Endothelial cell of umbilical vein (primary cell): Measurements from ENCODE around the gene ARHGAP18. TPM values are rescaled to one million over a fixed set of nuclear protein-coding genes. Genes with fewer than 3 reads are reported as not detected.

Source experiments
- BruUV-seq: library from RNA; stranded (reverse); fragments of 400-500 nt; replicated peaks from 2 replicates; lab custom pipeline; 2021; lab: Mats Ljungman, UMichigan
- CTCF ChIA-PET: fragments of 300-600, 350-600 bp; sonication (Branson Sonifier 250); formaldehyde crosslinking; loops from one replicate; lab custom pipeline; 2021; ENCODE audit warnings: antibody characterized with exemption, inconsistent platforms; lab: Charles Lee
- POLR2A ChIA-PET: fragments of 300-600, 350-600 bp; sonication (Branson Sonifier 250); formaldehyde crosslinking; loops from one replicate; lab custom pipeline; 2021; ENCODE audit warnings: antibody characterized with exemption, inconsistent platforms; lab: Charles Lee
- DNase-seq: peaks from one replicate; pipeline ENCODE4 v3.0.0-alpha.2; 2011; ENCODE audit warnings: low read depth, low spot score
- FAIRE-seq: peaks from 2 replicates; lab custom pipeline; 2011; peaks lifted over from hg19 to GRCh38; lab: Jason Lieb, UNC
- H2AFZ ChIP-seq: 2 replicates; pipeline ENCODE4 v1.6.0; 2012; ENCODE audit warnings: low read depth, low read length, control low read depth, inconsistent platforms
- H3K27ac ChIP-seq: 2 replicates; pipeline ENCODE4 v1.5.1; 2011; ENCODE audit warnings: low read depth, mild to moderate bottlenecking, control low read depth, low read length, moderate library complexity; ENCODE audit not compliant: insufficient read depth
- H3K27me3 ChIP-seq, 2 experiments: 2 replicates each; pipeline versions ENCODE4 v1.6.0 to v1.6.1; 2011; ENCODE audit warnings: low read length in 2 of 2, mixed read lengths in 1 of 2; ENCODE audit not compliant: control insufficient read depth in 2 of 2, insufficient read depth in 2 of 2
- H3K36me3 ChIP-seq, 2 experiments: 2 replicates in 1 of 2; 3 replicates in 1 of 2; pipeline ENCODE4 v1.5.1; 2011; ENCODE audit warnings: low read length in 2 of 2, mild to moderate bottlenecking in 1 of 2, moderate library complexity in 1 of 2; ENCODE audit not compliant: control insufficient read depth in 2 of 2, insufficient read depth in 2 of 2; ENCODE audit errors: extremely low read depth in 1 of 2
- H3K4me1 ChIP-seq: 3 replicates; pipeline ENCODE4 v1.5.1; 2011; ENCODE audit warnings: mild to moderate bottlenecking, low read length; ENCODE audit not compliant: control insufficient read depth, insufficient read depth; ENCODE audit errors: extremely low read depth
- H3K4me2 ChIP-seq: 2 replicates; pipeline ENCODE4 v1.6.1; 2011; ENCODE audit warnings: low read length, control low read depth, mixed read lengths; ENCODE audit not compliant: insufficient read depth
- H3K4me3 ChIP-seq, 3 experiments: fragments of 200-600 bp in 1 of 3; sonication (generic), shearing (Covaris generic) in 1 of 3; replicated peaks in 1 of 3; 2 replicates each; pipeline ENCODE4 v1.5.1; 2011 to 2016; ENCODE audit warnings: control low read depth in 3 of 3, low read length in 3 of 3, mild to moderate bottlenecking in 2 of 3, inconsistent platforms in 1 of 3, low read depth in 1 of 3, moderate library complexity in 1 of 3; ENCODE audit not compliant: insufficient read depth in 1 of 3
- H3K79me2 ChIP-seq: 2 replicates; pipeline ENCODE4 v1.6.0; 2012; ENCODE audit warnings: low read length, inconsistent platforms; ENCODE audit not compliant: control insufficient read depth, insufficient read depth
- H3K9ac ChIP-seq: replicated peaks from 2 replicates; pipeline ENCODE3; 2011; ENCODE audit warnings: low read length, control low read depth; ENCODE audit not compliant: insufficient read depth; ENCODE audit errors: extremely low read depth
- H3K9me1 ChIP-seq: replicated peaks from 3 replicates; pipeline ENCODE4 v1.6.0; 2011; ENCODE audit warnings: mild to moderate bottlenecking, low read length; ENCODE audit not compliant: control insufficient read depth, insufficient read depth; ENCODE audit errors: extremely low read depth
- H3K9me3 ChIP-seq: replicated peaks from 2 replicates; pipeline ENCODE4 v1.5.1; 2012; ENCODE audit warnings: low read length, inconsistent platforms; ENCODE audit not compliant: control insufficient read depth, insufficient read depth
- H4K20me1 ChIP-seq: replicated peaks from 2 replicates; pipeline ENCODE3; 2011; ENCODE audit warnings: mild to moderate bottlenecking, low read length; ENCODE audit not compliant: control insufficient read depth, insufficient read depth; ENCODE audit errors: extremely low read depth
- CTCF ChIP-seq, 2 donors: IDR thresholded peaks; 1 replicate in 1 of 2; 2 replicates in 1 of 2; pipeline ENCODE4 v1.5.1; 2011; ENCODE audit warnings: low read length in 2 of 2, mild to moderate bottlenecking in 2 of 2, moderate library complexity in 2 of 2, control low read depth in 1 of 2, inconsistent platforms in 1 of 2, low read depth in 1 of 2; ENCODE audit not compliant: insufficient read depth in 1 of 2; ENCODE audit errors: extremely low read depth in 1 of 2
- EZH2 ChIP-seq: IDR thresholded peaks from 2 replicates; pipeline ENCODE4 v1.6.1; 2012; ENCODE audit warnings: borderline replicate concordance, low read depth, mild to moderate bottlenecking, moderate library complexity, low read length, inconsistent platforms; ENCODE audit not compliant: severe bottlenecking
- FOS ChIP-seq: IDR thresholded peaks from 2 replicates; pipeline ENCODE4 v1.6.1; 2011; ENCODE audit warnings: mild to moderate bottlenecking, low read length, moderate library complexity, borderline replicate concordance; ENCODE audit not compliant: insufficient read depth
- GATA2 ChIP-seq: IDR thresholded peaks from 2 replicates; pipeline ENCODE4 v1.7.0; 2011; ENCODE audit warnings: low read depth, mild to moderate bottlenecking, moderate library complexity, mixed read lengths, low read length; ENCODE audit not compliant: insufficient read length, insufficient read depth
- JUN ChIP-seq: IDR thresholded peaks from 2 replicates; pipeline ENCODE4 v1.6.1; 2011; ENCODE audit warnings: borderline replicate concordance, low read depth; ENCODE audit not compliant: insufficient read length, insufficient read depth
- MYC ChIP-seq: IDR thresholded peaks from one replicate; pipeline ENCODE4 v1.6.1; 2011; ENCODE audit warnings: mild to moderate bottlenecking, low read depth, low read length
- POLR2A ChIP-seq: IDR thresholded peaks from 2 replicates; pipeline ENCODE4 v1.6.1; 2012; ENCODE audit warnings: low read depth, mild to moderate bottlenecking, control low read depth, low read length
- POLR2AphosphoS5 ChIP-seq: IDR thresholded peaks from 2 replicates; pipeline ENCODE4 v1.6.1; 2012; ENCODE audit warnings: low read depth, mild to moderate bottlenecking, control low read depth, low read length, moderate library complexity; ENCODE audit not compliant: insufficient read depth
- dilution Hi-C: fragments of 300-500 bp; cut with MboI; formaldehyde crosslinking; loops from one replicate; pipeline ENCODE4 v1.15.0; 2019; ENCODE audit warnings: low sequenced_read_pairs; ENCODE audit not compliant: extremely low pct_ligation_motif_present
- intact Hi-C: fragments of 100-400 bp; cut with micrococcal nuclease; formaldehyde crosslinking; loops from one replicate; pipeline ENCODE4 v1.10.0; 2022
- polyA plus RNA-seq, 4 experiments: library from polyadenylated mRNA; depleted of rRNA in 3 of 4; stranded (reverse) in 3 of 4; unstranded in 1 of 4; fragments of >200 nt; gene quantifications; 2 replicates each; pipeline versions ENCODE4 v1.2.1 to v1.2.3, GENCODE V29; 2011 to 2012; ENCODE audit warnings: missing spikeins in 1 of 4
- total RNA-seq: library from RNA; stranded (reverse); gene quantifications from 2 replicates; pipeline ENCODE4 v1.2.3, GENCODE V29; 2021
- TF ChIP-seq, protein P1 (sequence below): IDR thresholded peaks from 2 replicates; pipeline ENCODE4 v1.6.1; 2011; ENCODE audit not compliant: insufficient read depth, insufficient read length

Gene ARHGAP18
- total and polyA plus RNA-seq, 2 donors (not counting 3 experiments of a cell fraction or from before 2014, with no cell fraction given) = 13.1 to 86.1 TPM

GRCh38 chr6:129732034-129732433 lies 22.1 kb upstream of the ARHGAP18 start:
- Histone ChIP-seq H3K4me3 (no peak overlapping the region), H3K27ac (no peak overlapping the region), H2AFZ (peak overlapping the region; percentile 79), H3K9me3 (no peaks in the 10 kb centered on the region), H3K9ac (no peak overlapping the region), H3K4me2 (no peak overlapping the region), H3K36me3 (no peaks in the 10 kb centered on the region), H3K27me3 (no peaks in the 10 kb centered on the region), H4K20me1 (no peaks in the 10 kb centered on the region), H3K79me2 (no peaks in the 10 kb centered on the region), H3K4me1 (peaks cover 7% of the 10 kb centered on the region), H3K9me1 (no peaks in the 10 kb centered on the region)
- DNase-seq (no peak), FAIRE-seq (peak; percentile 63)
- TF ChIP-seq GATA2 = peak; percentile 34
- no peak for TF ChIP-seq EZH2
- no peak for TF ChIP-seq POLR2AphosphoS5
- TF ChIP-seq, protein P1, sequence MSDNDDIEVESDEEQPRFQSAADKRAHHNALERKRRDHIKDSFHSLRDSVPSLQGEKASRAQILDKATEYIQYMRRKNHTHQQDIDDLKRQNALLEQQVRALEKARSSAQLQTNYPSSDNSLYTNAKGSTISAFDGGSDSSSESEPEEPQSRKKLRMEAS = no peak
- TF ChIP-seq FOS = no peak
- no peak for TF ChIP-seq JUN
- no peak for TF ChIP-seq MYC
- dilution Hi-C loops (no loop called here), intact Hi-C loops (loop anchor here (2.0 kb wide), 1 partner anchor 17 kb away; no protein-coding TSS in a partner anchor)
- CTCF ChIA-PET = interaction anchor here (0.9 to 3.7 kb wide), 6 partner anchors 12 to 289 kb away, joined by 3 to 40 read pairs (median 9); no protein-coding TSS in a partner anchor
- BruUV-seq = no TSS peak
- POLR2A ChIA-PET = no interaction called here

DNA sequence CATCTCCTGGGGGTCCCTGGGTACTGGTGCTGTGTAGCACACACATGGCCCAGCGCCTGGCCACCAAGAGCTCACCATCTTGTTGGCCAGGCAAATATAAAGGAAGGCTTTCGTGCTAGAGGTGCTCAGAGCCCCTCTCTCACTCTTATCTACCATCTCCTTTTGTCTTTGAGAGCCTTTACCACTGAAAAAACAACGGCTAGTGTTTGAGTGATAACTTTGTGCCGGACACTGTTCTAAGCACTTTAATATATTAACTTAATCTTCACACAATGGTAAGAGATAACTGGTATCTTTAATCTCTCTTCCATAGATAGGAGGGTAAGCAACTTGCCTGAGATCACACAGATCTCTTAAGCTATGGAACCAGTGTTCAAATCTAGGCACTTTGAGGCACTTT lies 21.5 kb upstream of the ARHGAP18 start:
- CTCF ChIA-PET = interaction anchor here (1.0 to 3.7 kb wide), 14 partner anchors 8 to 290 kb away, joined by 3 to 40 read pairs (median 4); no protein-coding TSS in a partner anchor
- intact Hi-C loops (no loop called here), dilution Hi-C loops (no loop called here)
- peaks cover 7% of the 10 kb centered on the region for H3K4me1 ChIP-seq
- H3K4me3 ChIP-seq = no peak overlapping the region
- H3K79me2 ChIP-seq = no peaks in the 10 kb centered on the region
- no peaks in the 10 kb centered on the region for H3K9me1 ChIP-seq
- H2AFZ ChIP-seq = peak overlapping the region; percentile 79
- H3K4me2 ChIP-seq = no peak overlapping the region
- H3K9me3 ChIP-seq = no peaks in the 10 kb centered on the region
- BruUV-seq = no TSS peak
- H4K20me1 ChIP-seq = no peaks in the 10 kb centered on the region
- no peak overlapping the region for H3K27ac ChIP-seq
- no peaks in the 10 kb centered on the region for H3K36me3 ChIP-seq
- TF ChIP-seq JUN (no peak), EZH2 (no peak), POLR2A (no peak), POLR2AphosphoS5 (no peak), CTCF (IDR thresholded peaks at IDR 0.05; ENCODE audit: extremely low read depth in 1 of 2, insufficient read depth in 1 of 2, low read depth in 1 of 2, low read length in 2 of 2) (no peak), FOS (no peak), GATA2 (no peak), MYC (no peak)
- TF ChIP-seq, protein P1 = no peak
- H3K27me3 ChIP-seq = no peaks in the 10 kb centered on the region
- POLR2A ChIA-PET = interaction anchor here (1.4 kb wide), 1 partner anchor 21 kb away, joined by 4 read pairs; the partner anchor contains the start of gene ARHGAP18
- no peak for FAIRE-seq
- H3K9ac ChIP-seq = no peak overlapping the region
- DNase-seq = no peak
